GM21360 (cell line): ENCODE data around the gene CLEC19A.

Source experiments
- ATAC-seq: cut with Tn5 transposase; IDR thresholded peaks from one replicate; pipeline ENCODE4 v1.9.1; 2021; ENCODE audit warnings: mild to moderate bottlenecking, moderate library complexity; ENCODE audit not compliant: unreplicated experiment

The CLEC19A gene

DNA sequence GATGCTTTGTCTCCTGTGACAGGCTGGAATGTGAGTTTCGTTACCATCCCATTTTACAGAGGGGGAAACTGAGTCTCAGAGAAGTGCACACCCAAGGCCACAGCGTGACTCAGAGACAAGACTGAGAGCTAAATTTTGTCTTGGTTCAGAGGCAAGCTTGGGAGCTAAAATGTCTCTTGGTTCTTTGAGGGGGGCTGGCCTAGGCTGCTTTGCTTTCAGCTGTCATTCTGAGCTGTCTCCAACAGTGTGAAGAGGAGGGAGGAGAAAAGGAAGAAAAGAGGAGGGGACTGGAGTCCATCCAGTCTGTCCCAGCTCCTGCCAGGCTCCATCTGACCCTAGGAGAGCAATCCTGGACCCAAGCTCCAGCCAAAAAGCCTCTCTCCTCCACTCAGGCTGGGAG is at the start of gene CLEC19A:
Gene CLEC19A, plus strand, starts transcription at position 301 of the 400 bp plus-strand sequence. CDS start 121 bp downstream, outside the sequence.
- no peak for ATAC-seq

DNA sequence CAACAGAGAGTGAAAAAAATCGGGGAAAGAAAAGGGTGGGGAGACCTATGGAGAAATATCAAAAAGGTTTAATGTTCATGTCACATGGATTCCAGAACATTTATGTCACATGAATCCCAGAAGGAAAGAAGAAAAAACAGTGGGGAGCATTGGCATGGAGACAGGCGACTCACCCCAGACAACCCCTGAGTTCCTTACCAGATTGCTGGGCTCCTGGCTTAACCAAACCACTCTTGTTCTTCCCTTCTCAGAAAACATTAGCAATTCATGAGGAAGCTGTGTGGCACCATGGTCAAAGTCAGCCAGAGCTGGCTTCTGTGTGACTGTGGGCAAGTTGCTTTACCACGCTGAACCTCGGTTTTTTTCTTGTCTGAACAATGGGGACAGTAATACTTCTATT is 49.6 kb upstream of the CLEC19A start:
- no peak for ATAC-seq

DNA sequence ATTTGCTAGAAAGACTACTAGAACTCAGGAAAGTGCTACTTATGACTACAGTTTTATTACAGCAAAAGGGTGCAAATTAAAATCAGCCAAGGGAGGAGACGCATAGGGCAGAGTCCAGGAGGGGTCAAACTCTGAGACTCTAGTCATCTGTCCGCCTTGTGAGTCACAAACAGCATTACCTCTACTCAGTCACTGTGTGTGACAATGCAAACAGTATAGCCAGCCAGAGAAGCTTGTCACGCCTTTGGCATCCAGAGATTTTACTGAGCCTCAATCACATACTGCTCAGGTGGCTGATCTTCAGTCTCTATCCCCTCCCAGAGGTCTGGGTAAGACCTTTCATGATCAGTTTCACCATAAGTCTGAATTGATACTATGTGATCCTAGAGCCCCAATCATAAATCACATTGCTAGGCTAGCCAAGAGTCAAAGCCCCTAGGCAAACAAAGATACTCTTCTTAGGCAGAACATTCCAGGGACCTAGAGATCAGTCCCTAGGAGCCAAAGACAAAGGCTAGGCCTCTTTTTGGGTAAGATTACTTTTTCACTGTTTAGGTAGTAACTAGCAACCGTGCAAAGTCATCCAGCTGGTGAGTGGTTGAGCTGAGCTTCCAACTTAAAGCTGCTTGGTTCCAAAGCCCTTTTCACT is 48.8 kb upstream of the CLEC19A start:
- no peak for ATAC-seq

DNA sequence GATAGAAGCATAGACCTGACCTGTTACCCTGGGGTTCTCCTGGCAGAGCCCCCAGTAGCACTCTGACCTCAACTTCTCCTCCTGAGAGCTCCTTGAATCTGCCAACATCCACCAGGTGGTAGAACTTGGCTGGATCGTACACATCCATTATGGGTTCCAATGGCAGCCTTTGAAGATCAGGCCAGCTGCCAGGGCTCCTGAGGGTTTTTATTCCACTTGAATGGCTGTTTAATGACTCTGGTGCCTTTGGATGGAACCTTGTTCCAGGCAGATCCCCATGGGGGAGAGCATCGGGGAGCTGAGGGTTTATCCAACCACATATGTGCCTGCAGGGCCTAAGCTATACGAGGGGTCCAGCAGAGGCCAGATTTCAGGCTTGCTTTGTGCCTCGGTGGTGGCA is 47.1 kb upstream of the CLEC19A start:
- ATAC-seq = no peak

DNA sequence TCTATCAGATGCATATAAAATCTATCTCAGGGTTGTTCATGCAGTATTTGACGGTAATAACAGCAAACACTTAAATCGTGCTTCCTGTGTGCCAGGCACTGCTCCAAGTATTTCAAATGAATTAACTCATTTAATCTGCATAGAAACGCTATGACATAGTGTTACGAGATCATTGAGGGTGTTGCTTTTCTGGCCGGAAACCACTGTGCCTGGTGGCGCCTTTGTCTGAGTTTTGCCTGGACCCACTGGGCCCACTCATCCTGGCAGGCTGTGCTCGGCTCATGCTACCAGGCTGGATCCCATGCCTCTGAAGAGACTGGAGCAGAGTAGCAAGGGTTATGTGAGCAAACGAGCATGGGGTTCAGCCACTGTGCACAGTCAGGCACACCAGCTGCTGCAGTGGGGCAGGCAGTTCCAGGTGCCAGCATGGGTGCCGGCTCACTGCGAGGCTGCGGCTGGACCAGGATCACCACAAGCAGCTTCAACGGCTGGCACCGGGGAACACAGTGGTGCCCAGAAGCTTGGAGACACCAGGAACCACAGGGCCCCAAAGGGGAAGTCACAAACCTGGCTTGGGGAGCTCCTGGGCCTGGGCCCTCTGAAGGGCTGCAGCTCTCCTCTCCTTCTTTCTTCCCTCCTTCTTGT is 45.9 kb upstream of the CLEC19A start:
- no peak for ATAC-seq

DNA sequence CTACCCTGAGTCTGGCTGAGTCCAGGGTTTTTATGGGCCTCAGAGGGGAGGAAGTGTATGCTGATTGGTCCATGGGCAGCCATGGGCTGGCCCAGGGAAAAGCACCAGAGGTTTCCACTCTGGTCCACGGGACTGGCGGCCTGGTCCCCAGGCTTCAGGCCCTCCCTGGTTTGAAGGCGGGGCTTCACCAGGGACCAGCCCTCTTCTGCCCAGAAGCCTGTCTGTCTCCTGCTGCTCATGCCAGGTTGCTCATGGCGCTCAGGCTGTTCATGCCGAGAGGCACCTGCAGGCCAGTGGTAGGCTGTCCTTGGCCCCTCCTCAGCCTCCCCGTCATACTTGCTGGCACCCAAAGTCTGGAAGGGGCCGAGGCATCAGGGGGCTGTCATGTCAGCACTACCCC is 45.0 kb upstream of the CLEC19A start:
- no peak for ATAC-seq

DNA sequence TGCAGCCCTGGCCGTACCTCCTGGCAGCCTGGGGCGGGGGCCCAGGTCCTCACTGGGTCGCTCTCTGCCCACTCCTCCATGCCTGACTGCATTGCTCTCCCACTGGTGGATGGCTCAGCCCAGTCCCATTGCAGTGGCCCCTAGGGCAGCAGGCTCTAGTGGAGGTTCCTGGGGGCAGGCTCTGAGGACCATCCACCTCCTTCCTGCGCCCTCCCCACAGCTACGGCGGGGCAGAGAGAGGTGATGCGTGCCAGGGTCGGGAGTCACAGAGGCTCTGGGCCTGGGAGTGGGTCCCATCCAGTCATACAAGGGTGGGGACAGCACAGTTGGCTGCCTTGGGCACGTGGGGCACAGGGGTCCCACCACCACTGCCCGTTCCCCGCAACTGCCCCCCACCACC is 44.0 kb upstream of the CLEC19A start:
- ATAC-seq = no peak

DNA sequence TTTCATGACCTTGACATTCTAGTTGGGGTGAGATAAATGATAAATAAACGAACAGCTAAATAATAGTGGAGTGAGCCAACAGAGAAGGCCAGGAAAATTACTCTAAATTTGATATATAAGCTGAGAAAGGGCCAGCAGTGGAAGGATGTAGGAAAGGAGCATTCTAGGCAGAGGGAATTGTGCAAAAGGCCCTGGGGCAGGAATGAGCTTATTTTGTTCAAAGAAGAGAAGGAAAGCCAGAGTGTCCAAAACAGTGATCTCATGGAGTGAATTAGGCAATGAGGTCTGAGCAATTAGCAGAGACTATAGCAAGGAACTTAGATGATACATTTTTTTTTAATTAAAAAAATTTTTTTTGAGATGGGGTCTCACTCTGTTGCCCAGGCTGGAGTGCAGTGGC is 43.3 kb upstream of the CLEC19A start:
- no peak for ATAC-seq

DNA sequence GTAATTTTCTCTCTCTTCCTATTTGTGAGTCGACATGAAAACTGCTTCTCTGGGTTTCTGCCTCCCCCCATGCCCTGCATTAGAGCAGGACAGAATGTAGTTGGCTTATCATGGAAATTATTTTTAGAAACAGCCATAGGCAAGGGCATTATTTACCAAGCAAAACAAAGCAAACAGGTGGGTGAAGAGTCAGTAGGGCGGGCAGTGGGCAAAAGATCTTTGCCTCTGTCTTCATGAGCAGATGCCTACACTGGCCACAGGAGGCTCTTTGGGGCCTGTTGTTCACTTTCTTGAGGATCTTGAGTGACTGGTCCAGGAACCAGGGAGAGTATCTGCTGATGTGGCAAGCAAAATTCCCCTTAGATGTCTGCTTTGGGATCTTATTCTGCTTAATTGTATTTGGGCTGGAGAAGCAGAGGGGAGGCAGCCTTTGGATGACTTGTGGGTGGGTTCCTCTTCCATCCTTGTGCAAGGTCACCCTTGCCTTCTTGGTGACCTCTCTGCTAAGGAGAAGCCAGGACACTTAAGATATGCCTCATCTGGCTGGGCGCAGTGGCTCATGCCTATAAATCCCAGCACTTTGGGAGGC is 42.5 kb upstream of the CLEC19A start:
- ATAC-seq = no peak

DNA sequence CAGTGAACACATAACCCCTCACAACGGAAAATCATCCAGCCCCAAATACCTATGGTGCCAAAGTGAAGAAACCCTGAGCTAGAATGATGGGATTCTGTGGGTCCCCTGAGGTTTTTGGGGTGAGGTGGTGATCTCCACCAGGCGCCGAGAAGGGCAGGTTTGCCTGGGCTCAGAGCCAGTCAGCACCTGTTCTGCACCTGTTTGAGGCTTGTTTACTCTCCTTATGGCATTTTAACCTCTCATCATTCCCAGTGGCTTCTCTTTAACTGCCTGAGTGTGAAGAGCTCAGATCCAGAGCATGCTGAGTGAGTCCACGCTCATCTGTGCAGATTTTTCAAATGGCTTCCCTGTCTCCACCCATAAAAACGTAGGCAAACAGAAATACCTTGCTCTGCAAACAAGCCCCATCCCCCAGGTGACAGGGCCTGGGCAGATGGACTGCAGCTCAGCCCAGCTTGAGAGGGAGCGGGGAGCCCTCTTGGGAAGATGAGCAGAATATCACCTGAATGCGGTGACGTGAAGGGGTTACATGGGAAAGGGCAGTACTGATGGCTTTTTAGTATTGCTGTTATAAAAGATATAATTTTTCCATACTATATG is 40.1 kb upstream of the CLEC19A start:
- ATAC-seq = no peak

DNA sequence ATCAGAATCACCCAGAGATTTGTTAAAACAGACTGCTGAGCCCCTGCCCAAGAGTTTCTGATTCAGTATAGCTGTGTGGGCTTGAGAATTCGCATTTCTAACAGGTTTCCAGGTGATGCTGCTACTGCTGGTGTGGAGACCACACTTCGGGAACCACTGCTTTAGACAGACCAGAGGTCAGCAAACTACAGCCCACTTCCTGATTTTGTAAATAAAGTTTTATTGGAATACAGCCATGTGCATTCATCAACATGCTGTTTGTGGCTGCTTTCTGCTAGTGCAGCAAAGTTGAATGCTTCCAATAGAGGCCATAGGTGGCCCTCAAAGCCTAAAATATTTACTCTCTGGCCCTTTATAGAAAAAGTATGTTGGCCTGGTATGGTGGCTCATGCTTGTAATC is 32.6 kb upstream of the CLEC19A start:
- ATAC-seq = no peak

DNA sequence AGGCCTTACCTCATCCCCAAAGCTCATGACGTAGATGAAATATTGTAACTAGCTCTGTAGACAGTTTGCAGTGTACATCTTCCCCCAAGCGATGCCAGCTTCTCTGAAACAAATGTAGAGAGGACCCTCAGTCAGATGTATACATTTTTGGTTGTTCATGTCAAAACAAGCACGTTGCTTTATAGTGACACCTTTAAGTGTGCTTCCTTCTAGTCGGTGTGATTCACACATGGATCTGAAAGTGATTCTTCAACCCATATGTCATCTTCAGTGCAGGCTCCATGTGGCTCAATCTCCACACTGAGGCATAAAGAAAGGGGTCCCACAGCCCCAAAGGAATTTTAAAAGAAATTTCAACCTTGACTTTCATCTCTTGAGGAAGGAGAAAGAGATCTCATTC is 30.9 kb upstream of the CLEC19A start:
- ATAC-seq = no peak

DNA sequence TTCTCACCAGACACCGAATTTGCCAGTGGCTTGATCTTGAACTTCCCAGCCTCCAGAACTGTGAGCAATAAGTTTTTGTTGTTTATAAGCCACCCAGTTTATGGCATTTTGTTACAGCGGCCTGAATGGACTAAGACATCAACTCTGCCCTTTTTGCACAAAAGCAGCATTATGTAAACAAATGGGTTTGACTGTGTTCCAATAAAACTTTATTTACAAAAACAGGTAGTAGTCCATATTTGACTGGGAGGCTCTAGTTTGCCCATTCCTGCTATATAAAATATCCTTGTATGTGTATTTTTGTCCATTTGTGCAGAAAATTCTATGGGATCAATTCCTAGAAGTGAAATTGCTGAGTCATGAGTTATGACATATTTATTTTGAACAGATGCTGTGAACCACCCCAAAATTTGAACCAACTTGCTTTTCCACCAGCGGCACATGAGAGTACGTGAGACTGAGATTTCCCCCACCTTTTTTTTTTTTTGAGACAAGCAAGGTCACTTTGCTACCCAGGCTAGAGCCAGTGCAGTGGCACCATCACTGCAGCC is 21.3 kb upstream of the CLEC19A start:
- no peak for ATAC-seq

DNA sequence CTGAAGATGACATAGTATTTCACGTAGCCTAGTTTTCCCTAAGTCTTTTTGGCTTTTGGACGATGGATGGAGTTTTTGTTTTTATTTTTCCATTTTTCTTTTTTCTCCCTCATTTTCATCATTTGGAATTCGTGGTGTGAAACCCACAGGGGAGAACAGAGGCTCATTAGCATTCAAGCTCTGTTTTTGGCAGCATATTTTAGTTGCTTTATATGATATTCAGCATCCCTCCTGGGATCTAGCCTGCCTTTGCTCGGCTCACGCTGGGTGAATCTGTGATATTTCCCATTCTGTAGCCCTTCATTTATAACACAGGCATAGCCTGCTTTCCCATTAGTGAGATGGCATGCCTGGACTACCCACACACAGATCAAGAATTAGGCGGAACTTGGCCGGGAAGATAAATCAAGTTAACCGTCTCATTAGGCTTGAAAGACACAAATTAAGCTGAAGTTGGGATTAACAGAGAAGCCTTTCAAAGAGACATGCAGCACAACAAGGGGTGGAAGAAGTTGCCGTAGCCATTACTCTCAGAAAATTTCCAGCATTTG is 20.1 kb upstream of the CLEC19A start:
- no peak for ATAC-seq

DNA sequence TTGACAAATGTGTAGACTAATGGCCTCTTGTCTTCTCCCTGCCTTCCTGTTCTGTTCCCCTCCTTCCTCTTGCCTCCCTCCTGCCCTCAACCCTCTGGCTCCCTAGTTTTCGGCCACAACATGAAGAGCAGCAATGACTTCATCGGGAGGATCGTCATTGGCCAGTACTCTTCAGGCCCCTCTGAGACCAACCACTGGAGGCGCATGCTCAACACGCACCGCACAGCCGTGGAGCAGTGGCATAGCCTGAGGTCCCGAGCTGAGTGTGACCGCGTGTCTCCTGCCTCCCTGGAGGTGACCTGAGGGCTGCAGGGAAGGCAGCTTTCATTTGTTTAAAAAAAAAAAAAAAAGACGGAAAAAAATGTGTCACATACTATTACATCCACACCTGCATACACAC is 18.8 kb upstream of the CLEC19A start:
- ATAC-seq = no peak

DNA sequence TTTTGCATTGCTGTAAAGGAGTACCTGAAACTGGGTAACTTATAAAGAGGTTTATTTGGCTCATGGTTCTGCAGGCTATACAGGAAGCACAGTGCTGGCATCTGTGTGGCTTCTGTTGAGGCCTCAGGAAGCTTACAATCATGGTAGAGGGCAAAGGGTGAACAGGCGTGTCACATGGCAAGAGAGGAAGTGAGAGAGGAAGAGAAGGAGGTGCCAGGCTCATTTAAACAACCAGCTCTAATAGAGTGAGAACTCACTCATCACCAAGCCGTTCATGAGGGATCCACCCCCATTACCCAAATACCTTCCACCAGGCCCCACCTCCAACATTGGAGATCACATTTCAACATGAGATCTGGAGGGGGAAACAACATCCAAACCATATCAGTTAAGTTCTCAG is 16.4 kb upstream of the CLEC19A start:
- ATAC-seq = no peak

DNA sequence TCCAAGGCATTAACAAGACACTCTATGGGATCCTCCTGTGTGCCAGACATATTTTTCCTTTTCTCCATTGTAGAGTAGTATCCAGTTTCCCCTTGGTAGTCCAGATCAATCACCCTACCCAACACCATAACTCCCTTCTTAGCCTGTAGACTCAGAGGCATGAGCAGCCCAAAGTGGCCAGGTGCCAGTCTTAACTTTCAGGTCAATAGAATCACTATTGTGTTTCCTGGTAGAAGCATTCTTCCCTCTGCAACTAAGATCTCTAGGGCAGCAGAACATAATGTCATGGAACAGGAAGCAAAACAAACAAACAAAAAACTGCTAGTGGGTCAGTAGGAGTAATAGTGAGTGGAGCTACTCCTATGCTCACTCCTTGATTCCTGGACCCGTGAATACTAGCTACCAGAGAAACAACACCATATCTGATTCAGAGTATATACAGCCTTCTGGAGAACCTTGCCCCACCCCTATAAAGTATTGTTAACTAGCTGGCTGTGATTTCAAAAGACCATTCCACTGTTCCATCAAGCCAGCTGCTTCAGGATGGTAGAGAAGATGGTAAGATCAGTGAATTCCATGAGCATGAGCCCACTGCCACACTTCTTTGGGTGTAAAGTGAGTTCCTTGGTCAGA is 11.2 kb upstream of the CLEC19A start:
- no peak for ATAC-seq

DNA sequence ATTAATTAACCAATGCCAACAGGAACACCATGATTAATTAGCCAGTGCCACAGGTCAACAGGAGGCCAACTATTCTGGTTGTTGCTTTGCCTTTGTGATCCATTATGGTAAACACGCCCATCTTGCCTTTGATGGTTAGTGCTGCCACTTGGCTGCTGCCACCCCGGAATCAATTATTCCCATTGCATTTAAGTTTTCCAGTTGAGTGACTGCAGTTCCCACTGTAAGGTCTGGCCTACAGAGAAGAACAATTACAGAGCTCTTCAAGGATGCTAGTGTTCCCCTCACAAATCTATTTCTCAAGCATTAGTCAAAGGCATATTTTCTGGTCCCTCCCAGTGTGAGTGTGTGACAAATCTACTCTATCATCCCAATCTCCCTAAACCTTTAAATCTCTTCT is 7.1 kb upstream of the CLEC19A start:
- no peak for ATAC-seq

DNA sequence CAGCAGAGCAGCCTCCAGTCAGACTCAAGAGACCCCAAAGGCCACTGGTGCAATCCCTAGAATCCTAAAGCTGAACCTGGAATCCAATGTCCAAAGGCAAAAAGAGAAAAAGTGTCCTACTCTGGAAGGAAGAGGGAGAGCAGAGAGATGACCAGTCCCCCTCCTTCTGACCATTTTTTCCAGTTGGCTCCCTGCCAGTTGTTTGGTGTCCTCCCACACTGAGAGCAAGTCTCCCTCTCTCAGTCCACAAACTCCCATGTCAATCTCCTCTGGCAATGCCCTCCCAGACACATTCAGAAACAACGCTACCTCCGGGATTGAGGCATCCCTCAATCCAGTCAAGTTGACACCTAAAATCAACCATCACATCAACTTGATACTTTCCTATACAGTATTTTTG is 4.3 kb upstream of the CLEC19A start:
- no peak for ATAC-seq

DNA sequence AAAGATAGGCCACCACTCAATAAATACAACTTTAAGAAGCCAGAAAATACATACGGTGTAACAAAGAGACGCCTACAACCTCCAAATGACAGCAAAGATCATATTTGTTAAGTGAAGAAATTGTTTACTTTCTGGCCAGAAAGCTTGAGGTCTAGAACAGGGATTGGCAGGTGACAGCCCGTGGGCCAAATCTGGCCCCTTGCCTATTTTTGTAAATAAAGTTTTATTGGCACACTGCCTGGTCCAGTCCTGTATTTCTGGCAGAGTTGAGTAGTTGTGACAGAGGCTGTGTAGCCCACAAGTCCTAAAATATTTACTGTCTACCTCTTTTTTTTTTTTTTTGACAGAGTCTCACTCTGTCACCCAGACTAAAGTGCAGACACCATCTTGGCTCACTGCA is 3.4 kb upstream of the CLEC19A start:
- no peak for ATAC-seq

DNA sequence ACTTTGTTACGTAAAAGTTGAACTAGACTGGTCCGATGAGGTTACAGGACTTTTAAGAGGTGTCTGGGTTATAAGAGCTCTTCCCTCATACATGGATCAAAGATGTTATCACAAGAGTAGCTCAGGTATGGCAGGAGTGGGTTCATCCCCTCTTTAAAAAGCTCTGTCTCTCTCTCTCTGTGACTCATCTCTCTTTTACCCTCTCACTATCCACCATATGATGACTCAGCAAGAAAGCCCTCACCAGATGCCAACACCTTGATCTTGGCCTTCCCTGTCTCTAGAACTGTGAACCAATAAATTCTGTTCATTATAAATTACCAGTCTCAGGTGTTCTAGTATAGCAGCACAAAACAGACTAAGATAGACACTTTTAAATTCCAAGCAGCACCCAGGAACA is 1.9 kb upstream of the CLEC19A start:
- no peak for ATAC-seq
